Sigmoid colon (tissue), 4 donors: ENCODE measurements around the gene PRRT2.

Experiments used
- EP300 ChIP-seq, 4 donors: sonication (generic); formaldehyde crosslinking; IDR thresholded peaks; one replicate each; pipeline ENCODE4 v1.6.1; 2017; ENCODE audit warnings: antibody characterized with exemption in 4 of 4
- POLR2A ChIP-seq, 2 donors: fragments of 450-650 bp; IDR thresholded peaks; one replicate each; pipeline ENCODE4 v1.6.1; 2016; ENCODE audit warnings: antibody characterized with exemption in 2 of 2, mild to moderate bottlenecking in 2 of 2, moderate library complexity in 2 of 2
- POLR2AphosphoS5 ChIP-seq, 4 donors: sonication (generic); formaldehyde crosslinking; IDR thresholded peaks; one replicate each; pipeline ENCODE4 v1.6.1; 2017; ENCODE audit warnings: antibody characterized with exemption in 4 of 4
- TF ChIP-seq, protein P1 (sequence below), 4 experiments: fragments of 450-650 bp in 3 of 4; fragments of 200-600 bp in 1 of 4; IDR thresholded peaks; one replicate each; pipeline ENCODE4 v1.5.1; 2016 to 2019; ENCODE audit warnings: antibody characterized with exemption in 4 of 4, mild to moderate bottlenecking in 3 of 4, moderate library complexity in 2 of 4

- TF ChIP-seq, protein P1, sequence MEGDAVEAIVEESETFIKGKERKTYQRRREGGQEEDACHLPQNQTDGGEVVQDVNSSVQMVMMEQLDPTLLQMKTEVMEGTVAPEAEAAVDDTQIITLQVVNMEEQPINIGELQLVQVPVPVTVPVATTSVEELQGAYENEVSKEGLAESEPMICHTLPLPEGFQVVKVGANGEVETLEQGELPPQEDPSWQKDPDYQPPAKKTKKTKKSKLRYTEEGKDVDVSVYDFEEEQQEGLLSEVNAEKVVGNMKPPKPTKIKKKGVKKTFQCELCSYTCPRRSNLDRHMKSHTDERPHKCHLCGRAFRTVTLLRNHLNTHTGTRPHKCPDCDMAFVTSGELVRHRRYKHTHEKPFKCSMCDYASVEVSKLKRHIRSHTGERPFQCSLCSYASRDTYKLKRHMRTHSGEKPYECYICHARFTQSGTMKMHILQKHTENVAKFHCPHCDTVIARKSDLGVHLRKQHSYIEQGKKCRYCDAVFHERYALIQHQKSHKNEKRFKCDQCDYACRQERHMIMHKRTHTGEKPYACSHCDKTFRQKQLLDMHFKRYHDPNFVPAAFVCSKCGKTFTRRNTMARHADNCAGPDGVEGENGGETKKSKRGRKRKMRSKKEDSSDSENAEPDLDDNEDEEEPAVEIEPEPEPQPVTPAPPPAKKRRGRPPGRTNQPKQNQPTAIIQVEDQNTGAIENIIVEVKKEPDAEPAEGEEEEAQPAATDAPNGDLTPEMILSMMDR (IDR thresholded peaks at IDR 0.05) = no peak
- TF ChIP-seq POLR2AphosphoS5 (IDR thresholded peaks at IDR 0.05) (no peak), POLR2A (IDR thresholded peaks at IDR 0.05) (no peak), EP300 (IDR thresholded peaks at IDR 0.05) (no peak)
These were observed 28.2 kb downstream of the PRRT2 start for GRCh38 chr16:29840240-29840639.
